K562 (cell line): Measurements from ENCODE around the gene FZD4. TPM values are rescaled to one million over a fixed set of nuclear protein-coding genes. Genes with fewer than 3 reads are reported as not detected.

Source experiments
- BACH1 ChIP-seq: fragments of 200-800 bp; sonication (Bioruptor generic); IDR thresholded peaks from 2 replicates; pipeline ENCODE4 v1.6.1; 2016; ENCODE audit warnings: missing genetic modification characterization, missing compliant biosample characterization
- ETV5 ChIP-seq: sonication (generic); formaldehyde crosslinking; IDR thresholded peaks from 2 replicates; pipeline ENCODE4 v1.4.0; 2020; ENCODE audit warnings: low read depth, mild to moderate bottlenecking, missing genetic modification reagents
- KAT7 ChIP-seq: sonication (generic); formaldehyde crosslinking; IDR thresholded peaks from 2 replicates; pipeline ENCODE4 v1.8.0; 2022; ENCODE audit warnings: missing genetic modification reagents, mild to moderate bottlenecking, borderline replicate concordance
- NFYB ChIP-seq: IDR thresholded peaks from 2 replicates; pipeline ENCODE4 v1.6.1; 2011; ENCODE audit warnings: mild to moderate bottlenecking, moderate library complexity; ENCODE audit not compliant: insufficient read length; ENCODE audit errors: extremely low read depth
- PHB2 ChIP-seq: fragments of 450-650 bp; IDR thresholded peaks from 2 replicates; pipeline ENCODE4 v1.6.1; 2017; ENCODE audit warnings: low read depth
- PML ChIP-seq: IDR thresholded peaks from 2 replicates; pipeline ENCODE4 v1.6.1; 2012; ENCODE audit warnings: low read length, inconsistent platforms
- RAD51 ChIP-seq: fragments of 450-650 bp; IDR thresholded peaks from 2 replicates; pipeline ENCODE4 v1.7.1; 2016; ENCODE audit warnings: low read depth, mild to moderate bottlenecking, borderline replicate concordance
- RBM14 ChIP-seq: fragments of 200-400 bp; formaldehyde crosslinking; IDR thresholded peaks from 2 replicates; pipeline ENCODE4 v1.6.1; 2018; ENCODE audit warnings: low read depth, mild to moderate bottlenecking, low read length, moderate library complexity, borderline replicate concordance; ENCODE audit not compliant: insufficient read depth
- TRIM25 ChIP-seq: fragments of 450-650 bp; IDR thresholded peaks from 2 replicates; pipeline ENCODE4 v1.7.0; 2016; ENCODE audit warnings: borderline replicate concordance
- ZFX ChIP-seq: sonication (generic); formaldehyde crosslinking; IDR thresholded peaks from 2 replicates; pipeline ENCODE4 v1.8.0; 2022; ENCODE audit warnings: mild to moderate bottlenecking, missing genetic modification reagents, moderate library complexity
- ZNF311 ChIP-seq: fragments of 250-450 bp; sonication (Bioruptor Pico); IDR thresholded peaks from 2 replicates; pipeline ENCODE4 v1.4.0; 2020; ENCODE audit warnings: mild to moderate bottlenecking, moderate library complexity
- ZNF384 ChIP-seq: IDR thresholded peaks from 2 replicates; pipeline ENCODE4 v1.6.1; 2012; ENCODE audit warnings: low read depth, low read length, improper control_type of control experiment
- polyA plus RNA-seq, 8 experiments: library from polyadenylated mRNA; depleted of rRNA in 4 of 8; stranded (reverse) in 5 of 8; unstranded in 3 of 8; fragments of >200 nt; fragmentation: Nextera tagmentation in 2 of 8; fragmentation: Illumina TruSeq in 1 of 8; extraction: Ambion mirVana in 2 of 8; extraction: Trizol in 1 of 8; gene quantifications; 2 replicates each; pipeline versions ENCODE4 v1.2.1 to v1.2.3, GENCODE V29; 2011 to 2014; ENCODE audit warnings: inconsistent platforms in 1 of 8, missing spikeins in 1 of 8
- total RNA-seq, 7 experiments: library from RNA; depleted of rRNA in 6 of 7; stranded (reverse); fragments of >200 nt in 6 of 7; fragmentation: Illumina TruSeq in 2 of 7; extraction: Trizol in 2 of 7; gene quantifications; 2 replicates each; pipeline versions ENCODE4 v1.2.1 to v1.2.3, GENCODE V29; 2011 to 2021; ENCODE audit warnings: low replicate concordance in 1 of 7
- TF ChIP-seq, protein P1 (sequence below): fragments of 250-450 bp; sonication (Bioruptor Pico); IDR thresholded peaks from 2 replicates; pipeline ENCODE4 v1.9.0; 2021; ENCODE audit warnings: mild to moderate bottlenecking, inconsistent platforms
- TF ChIP-seq, protein P2 (sequence below): fragments of 450-650 bp; formaldehyde crosslinking; IDR thresholded peaks from 2 replicates; pipeline ENCODE4 v1.4.0; 2020; ENCODE audit warnings: mild to moderate bottlenecking, mixed read lengths
- TF ChIP-seq, protein P3 (sequence below): sonication (generic); formaldehyde crosslinking; IDR thresholded peaks from 2 replicates; pipeline ENCODE4 v1.8.0; 2023; ENCODE audit warnings: missing genetic modification reagents, mild to moderate bottlenecking, borderline replicate concordance

The FZD4 gene
- total and polyA plus RNA-seq, 9 of the 15 experiments (the other 6 are each of a cell fraction or from before 2014, with no cell fraction given): 1.2 to 7.9 (median 5.8) TPM

DNA sequence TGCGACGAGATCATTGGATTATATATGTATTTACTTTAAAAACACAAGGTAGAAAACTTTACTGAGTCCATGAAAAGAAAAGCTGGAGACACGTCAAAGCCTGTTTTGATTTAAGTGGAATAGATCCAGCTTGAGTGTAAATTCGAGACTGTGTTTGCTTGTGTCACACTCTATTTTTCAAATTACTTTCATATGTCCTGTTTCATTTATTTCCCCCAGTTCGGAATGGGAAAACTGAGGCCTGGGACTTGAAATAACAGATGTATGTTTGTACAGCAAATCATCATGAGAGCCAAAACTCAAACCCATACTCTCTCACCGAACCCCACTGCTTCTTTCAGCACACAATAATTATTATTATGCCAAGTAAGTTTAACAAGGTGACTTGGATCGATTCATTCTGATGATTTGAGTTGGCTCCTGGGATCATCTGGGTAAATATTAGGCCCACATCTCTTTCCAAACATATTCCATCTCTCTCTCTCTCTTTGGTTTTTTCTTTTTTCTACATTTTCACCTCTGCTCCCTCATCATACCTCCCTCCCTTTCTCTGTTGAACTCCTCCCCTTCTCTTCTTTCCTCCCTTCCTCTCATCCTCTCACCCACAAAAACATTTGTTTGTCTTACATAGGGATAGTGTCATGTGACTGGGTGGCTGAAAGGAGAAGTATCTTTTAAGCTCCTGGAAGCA is 21.2 kb downstream of the FZD4 start (continued):
- TF ChIP-seq TRIM25 (no peak), PHB2 (no peak), RAD51 (peak; percentile 74), ZNF384 (no peak), BACH1 (tag) (no peak), ETV5 (no peak), PML (no peak), KAT7 (CRISPR knock-in tag) (no peak), RBM14 (no peak), NFYB (no peak), ZNF311 (0 out of 2 replicates have a peak, but pooled peaks have one; percentile 54), ZFX (CRISPR knock-in tag) (no peak)
- TF ChIP-seq, protein P1, sequence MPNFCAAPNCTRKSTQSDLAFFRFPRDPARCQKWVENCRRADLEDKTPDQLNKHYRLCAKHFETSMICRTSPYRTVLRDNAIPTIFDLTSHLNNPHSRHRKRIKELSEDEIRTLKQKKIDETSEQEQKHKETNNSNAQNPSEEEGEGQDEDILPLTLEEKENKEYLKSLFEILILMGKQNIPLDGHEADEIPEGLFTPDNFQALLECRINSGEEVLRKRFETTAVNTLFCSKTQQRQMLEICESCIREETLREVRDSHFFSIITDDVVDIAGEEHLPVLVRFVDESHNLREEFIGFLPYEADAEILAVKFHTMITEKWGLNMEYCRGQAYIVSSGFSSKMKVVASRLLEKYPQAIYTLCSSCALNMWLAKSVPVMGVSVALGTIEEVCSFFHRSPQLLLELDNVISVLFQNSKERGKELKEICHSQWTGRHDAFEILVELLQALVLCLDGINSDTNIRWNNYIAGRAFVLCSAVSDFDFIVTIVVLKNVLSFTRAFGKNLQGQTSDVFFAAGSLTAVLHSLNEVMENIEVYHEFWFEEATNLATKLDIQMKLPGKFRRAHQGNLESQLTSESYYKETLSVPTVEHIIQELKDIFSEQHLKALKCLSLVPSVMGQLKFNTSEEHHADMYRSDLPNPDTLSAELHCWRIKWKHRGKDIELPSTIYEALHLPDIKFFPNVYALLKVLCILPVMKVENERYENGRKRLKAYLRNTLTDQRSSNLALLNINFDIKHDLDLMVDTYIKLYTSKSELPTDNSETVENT (CRISPR knock-in tag): no peak
- TF ChIP-seq, protein P2, sequence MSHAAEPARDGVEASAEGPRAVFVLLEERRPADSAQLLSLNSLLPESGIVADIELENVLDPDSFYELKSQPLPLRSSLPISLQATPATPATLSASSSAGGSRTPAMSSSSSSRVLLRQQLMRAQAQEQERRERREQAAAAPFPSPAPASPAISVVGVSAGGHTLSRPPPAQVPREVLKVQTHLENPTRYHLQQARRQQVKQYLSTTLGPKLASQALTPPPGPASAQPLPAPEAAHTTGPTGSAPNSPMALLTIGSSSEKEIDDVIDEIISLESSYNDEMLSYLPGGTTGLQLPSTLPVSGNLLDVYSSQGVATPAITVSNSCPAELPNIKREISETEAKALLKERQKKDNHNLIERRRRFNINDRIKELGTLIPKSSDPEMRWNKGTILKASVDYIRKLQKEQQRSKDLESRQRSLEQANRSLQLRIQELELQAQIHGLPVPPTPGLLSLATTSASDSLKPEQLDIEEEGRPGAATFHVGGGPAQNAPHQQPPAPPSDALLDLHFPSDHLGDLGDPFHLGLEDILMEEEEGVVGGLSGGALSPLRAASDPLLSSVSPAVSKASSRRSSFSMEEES (CRISPR knock-in tag): peak; percentile 94
- TF ChIP-seq, protein P3, sequence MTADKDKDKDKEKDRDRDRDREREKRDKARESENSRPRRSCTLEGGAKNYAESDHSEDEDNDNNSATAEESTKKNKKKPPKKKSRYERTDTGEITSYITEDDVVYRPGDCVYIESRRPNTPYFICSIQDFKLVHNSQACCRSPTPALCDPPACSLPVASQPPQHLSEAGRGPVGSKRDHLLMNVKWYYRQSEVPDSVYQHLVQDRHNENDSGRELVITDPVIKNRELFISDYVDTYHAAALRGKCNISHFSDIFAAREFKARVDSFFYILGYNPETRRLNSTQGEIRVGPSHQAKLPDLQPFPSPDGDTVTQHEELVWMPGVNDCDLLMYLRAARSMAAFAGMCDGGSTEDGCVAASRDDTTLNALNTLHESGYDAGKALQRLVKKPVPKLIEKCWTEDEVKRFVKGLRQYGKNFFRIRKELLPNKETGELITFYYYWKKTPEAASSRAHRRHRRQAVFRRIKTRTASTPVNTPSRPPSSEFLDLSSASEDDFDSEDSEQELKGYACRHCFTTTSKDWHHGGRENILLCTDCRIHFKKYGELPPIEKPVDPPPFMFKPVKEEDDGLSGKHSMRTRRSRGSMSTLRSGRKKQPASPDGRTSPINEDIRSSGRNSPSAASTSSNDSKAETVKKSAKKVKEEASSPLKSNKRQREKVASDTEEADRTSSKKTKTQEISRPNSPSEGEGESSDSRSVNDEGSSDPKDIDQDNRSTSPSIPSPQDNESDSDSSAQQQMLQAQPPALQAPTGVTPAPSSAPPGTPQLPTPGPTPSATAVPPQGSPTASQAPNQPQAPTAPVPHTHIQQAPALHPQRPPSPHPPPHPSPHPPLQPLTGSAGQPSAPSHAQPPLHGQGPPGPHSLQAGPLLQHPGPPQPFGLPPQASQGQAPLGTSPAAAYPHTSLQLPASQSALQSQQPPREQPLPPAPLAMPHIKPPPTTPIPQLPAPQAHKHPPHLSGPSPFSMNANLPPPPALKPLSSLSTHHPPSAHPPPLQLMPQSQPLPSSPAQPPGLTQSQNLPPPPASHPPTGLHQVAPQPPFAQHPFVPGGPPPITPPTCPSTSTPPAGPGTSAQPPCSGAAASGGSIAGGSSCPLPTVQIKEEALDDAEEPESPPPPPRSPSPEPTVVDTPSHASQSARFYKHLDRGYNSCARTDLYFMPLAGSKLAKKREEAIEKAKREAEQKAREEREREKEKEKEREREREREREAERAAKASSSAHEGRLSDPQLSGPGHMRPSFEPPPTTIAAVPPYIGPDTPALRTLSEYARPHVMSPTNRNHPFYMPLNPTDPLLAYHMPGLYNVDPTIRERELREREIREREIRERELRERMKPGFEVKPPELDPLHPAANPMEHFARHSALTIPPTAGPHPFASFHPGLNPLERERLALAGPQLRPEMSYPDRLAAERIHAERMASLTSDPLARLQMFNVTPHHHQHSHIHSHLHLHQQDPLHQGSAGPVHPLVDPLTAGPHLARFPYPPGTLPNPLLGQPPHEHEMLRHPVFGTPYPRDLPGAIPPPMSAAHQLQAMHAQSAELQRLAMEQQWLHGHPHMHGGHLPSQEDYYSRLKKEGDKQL (CRISPR knock-in tag): no peak
- TF ChIP-seq, all 486 proteins: peak for 10
